DOHH2 (cell line): Measurements from ENCODE around the gene BRMS1.

Source experiments
- H3F3A ChIP-seq: fragments of 200-600 bp; sonication (generic), shearing (Covaris generic); 2 replicates; pipeline ENCODE4 v1.6.0; 2016; ENCODE audit warnings: antibody characterized with exemption, mild to moderate bottlenecking; ENCODE audit not compliant: control insufficient read depth, insufficient read depth
- H3K27ac ChIP-seq: fragments of 200-600 bp; sonication (generic); 2 replicates; pipeline ENCODE4 v1.5.1; 2014; ENCODE audit warnings: low read depth, mild to moderate bottlenecking, low read length, moderate library complexity
- H3K27me3 ChIP-seq: fragments of 200-600 bp; sonication (generic); 2 replicates; pipeline ENCODE4 v1.6.1; 2014; ENCODE audit warnings: mild to moderate bottlenecking, low read length, mixed read lengths; ENCODE audit not compliant: control insufficient read depth
- H3K36me3 ChIP-seq: fragments of 200-600 bp; sonication (generic); 2 replicates; pipeline ENCODE4 v1.6.1; 2014; ENCODE audit warnings: mild to moderate bottlenecking, low read length, moderate library complexity, mixed read lengths; ENCODE audit not compliant: control insufficient read depth
- H3K4me1 ChIP-seq: fragments of 200-600 bp; sonication (generic); 2 replicates; pipeline ENCODE4 v1.6.1; 2014; ENCODE audit warnings: mild to moderate bottlenecking, low read length, mixed read lengths; ENCODE audit not compliant: control insufficient read depth
- H3K4me2 ChIP-seq: fragments of 200-600 bp; sonication (generic); 2 replicates; pipeline ENCODE4 v1.6.0; 2014; ENCODE audit warnings: mild to moderate bottlenecking, low read length, moderate library complexity
- H3K4me3 ChIP-seq: fragments of 200-600 bp; sonication (generic); 2 replicates; pipeline ENCODE4 v1.5.1; 2014; ENCODE audit warnings: mild to moderate bottlenecking, low read length, mixed read lengths
- H3K79me2 ChIP-seq: fragments of 200-600 bp; sonication (generic); 2 replicates; pipeline ENCODE4 v1.6.1; 2014; ENCODE audit warnings: mild to moderate bottlenecking, low read length, mixed read lengths; ENCODE audit not compliant: control insufficient read depth
- H3K9me2 ChIP-seq: fragments of 200-600 bp; sonication (generic); replicated peaks from 2 replicates; pipeline ENCODE4 v1.6.1; 2014; ENCODE audit warnings: mild to moderate bottlenecking, low read length, mixed read lengths; ENCODE audit not compliant: control insufficient read depth
- H3K9me3 ChIP-seq: fragments of 200-600 bp; sonication (generic); 2 replicates; pipeline ENCODE4 v1.6.1; 2014; ENCODE audit warnings: antibody characterized with exemption, low read length, mixed read lengths; ENCODE audit not compliant: control insufficient read depth, insufficient read depth
- H4K20me1 ChIP-seq: fragments of 200-600 bp; sonication (generic); 2 replicates; pipeline ENCODE4 v1.6.0; 2014; ENCODE audit warnings: low read depth, mild to moderate bottlenecking, antibody characterized with exemption, low read length, moderate library complexity; ENCODE audit not compliant: control insufficient read depth, insufficient read depth
- EZH2phosphoT487 ChIP-seq: fragments of 200-600 bp; sonication (generic); IDR thresholded peaks from 2 replicates; pipeline ENCODE4 v1.6.1; 2017; ENCODE audit warnings: borderline replicate concordance, mild to moderate bottlenecking, antibody characterized with exemption, low read length, moderate library complexity, mixed read lengths
- TF ChIP-seq, protein P1 (sequence below): fragments of 200-600 bp; sonication (generic); IDR thresholded peaks from one replicate; pipeline ENCODE4 v1.5.1; 2014; ENCODE audit warnings: antibody characterized with exemption, mild to moderate bottlenecking, low read depth, low read length; ENCODE audit not compliant: poor library complexity, severe bottlenecking

The BRMS1 gene

GRCh38 chr11:66332371-66333219 is 12.3 kb downstream of the BRMS1 start:
- H3K9me2 ChIP-seq: no peaks in the 10 kb centered on the region
- TF ChIP-seq, protein P1, sequence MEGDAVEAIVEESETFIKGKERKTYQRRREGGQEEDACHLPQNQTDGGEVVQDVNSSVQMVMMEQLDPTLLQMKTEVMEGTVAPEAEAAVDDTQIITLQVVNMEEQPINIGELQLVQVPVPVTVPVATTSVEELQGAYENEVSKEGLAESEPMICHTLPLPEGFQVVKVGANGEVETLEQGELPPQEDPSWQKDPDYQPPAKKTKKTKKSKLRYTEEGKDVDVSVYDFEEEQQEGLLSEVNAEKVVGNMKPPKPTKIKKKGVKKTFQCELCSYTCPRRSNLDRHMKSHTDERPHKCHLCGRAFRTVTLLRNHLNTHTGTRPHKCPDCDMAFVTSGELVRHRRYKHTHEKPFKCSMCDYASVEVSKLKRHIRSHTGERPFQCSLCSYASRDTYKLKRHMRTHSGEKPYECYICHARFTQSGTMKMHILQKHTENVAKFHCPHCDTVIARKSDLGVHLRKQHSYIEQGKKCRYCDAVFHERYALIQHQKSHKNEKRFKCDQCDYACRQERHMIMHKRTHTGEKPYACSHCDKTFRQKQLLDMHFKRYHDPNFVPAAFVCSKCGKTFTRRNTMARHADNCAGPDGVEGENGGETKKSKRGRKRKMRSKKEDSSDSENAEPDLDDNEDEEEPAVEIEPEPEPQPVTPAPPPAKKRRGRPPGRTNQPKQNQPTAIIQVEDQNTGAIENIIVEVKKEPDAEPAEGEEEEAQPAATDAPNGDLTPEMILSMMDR: no peak
- TF ChIP-seq EZH2phosphoT487: no peak
- no peaks in the 10 kb centered on the region for H3K79me2 ChIP-seq
- no peaks in the 10 kb centered on the region for H3K27me3 ChIP-seq
- peaks cover 9% of the 10 kb centered on the region for H3K36me3 ChIP-seq
- H3K4me2 ChIP-seq: no peak overlapping the region
- H3F3A ChIP-seq: no peaks in the 10 kb centered on the region
- no peaks in the 10 kb centered on the region for H3K9me3 ChIP-seq
- H4K20me1 ChIP-seq: no peaks in the 10 kb centered on the region
- H3K27ac ChIP-seq: no peak overlapping the region
- peaks cover 24% of the 10 kb centered on the region for H3K4me1 ChIP-seq
- no peak overlapping the region for H3K4me3 ChIP-seq

DNA sequence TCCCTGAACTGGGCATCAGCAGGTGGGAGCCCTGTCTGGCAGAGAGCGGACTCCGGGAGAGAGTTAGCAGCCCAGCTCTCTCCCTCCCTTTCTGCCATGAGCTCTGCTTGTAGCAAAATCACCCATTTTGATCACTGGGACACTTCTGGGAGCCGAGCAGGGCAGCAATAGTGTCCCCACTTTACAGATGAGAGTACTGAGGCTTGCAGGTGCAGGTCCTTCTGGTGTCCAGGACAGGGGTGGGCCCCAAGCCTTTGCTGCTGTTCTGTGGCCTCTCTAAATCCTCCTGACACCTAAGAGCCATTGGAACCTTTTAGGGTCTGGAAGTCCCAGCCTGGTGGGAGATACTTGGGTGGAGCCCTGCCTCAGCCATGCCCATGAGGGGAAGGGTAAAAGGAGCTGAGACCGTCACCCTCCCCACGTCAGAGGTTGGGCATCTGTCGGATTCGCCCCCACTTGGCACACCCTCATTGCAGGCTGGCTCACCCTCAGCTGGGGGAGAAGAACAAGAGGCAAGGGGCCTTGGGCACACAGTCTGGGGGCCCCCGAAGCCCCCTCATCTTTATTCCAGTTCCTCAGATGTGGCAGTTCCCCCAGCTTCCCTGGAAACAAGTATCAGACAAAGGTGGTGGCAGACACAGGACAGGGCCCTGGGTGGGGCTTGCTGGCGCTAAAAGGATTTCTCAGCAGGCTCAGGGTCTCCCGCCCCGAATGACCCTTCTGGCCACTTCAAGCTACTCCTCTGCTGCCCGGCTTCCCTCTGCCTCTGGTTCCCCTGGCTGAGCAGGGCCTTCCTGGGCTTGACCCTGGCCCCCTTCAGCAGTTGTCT is 13.1 kb downstream of the BRMS1 start:
- H3K4me1 ChIP-seq: peaks cover 31% of the 10 kb centered on the region
- H3K4me2 ChIP-seq: no peak overlapping the region
- H3K9me3 ChIP-seq: no peaks in the 10 kb centered on the region
- no peaks in the 10 kb centered on the region for H3K9me2 ChIP-seq
- no peak overlapping the region for H3K4me3 ChIP-seq
- no peaks in the 10 kb centered on the region for H3F3A ChIP-seq
- H4K20me1 ChIP-seq: no peaks in the 10 kb centered on the region
- H3K79me2 ChIP-seq: no peaks in the 10 kb centered on the region
- H3K36me3 ChIP-seq: peaks cover 2% of the 10 kb centered on the region; the same call in 1 of the 2 replicates
- TF ChIP-seq, protein P1: no peak
- no peak for TF ChIP-seq EZH2phosphoT487
- no peaks in the 10 kb centered on the region for H3K27me3 ChIP-seq
- no peak overlapping the region for H3K27ac ChIP-seq

DNA sequence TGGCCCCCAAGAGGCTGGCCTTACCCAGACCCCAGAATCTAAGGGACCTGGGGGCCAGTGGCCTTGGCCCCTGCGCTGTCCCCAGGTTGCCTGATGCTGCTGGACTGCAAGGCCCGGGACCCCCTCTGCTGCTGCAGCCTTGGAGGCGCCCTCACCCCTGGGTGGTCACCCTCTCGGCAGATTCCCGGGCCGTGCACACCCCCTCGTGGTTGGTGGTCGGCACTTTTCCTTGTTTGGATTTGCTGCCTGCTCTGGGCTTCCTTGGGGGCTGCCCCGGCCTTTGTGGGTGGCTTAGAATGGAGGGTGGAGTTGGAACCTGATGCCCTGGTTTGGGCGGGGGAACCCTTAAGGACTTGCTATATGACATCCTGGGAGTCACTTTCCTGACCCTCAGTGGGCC is 14.0 kb downstream of the BRMS1 start:
- Histone ChIP-seq H3K27ac (no peak overlapping the region), H3K4me1 (peaks cover 32% of the 10 kb centered on the region)

More for the DNA sequence above, 14.0 kb downstream of the BRMS1 start:
- H3K9me2 ChIP-seq: no peaks in the 10 kb centered on the region
- H3K36me3 ChIP-seq: no peaks in the 10 kb centered on the region
- H3K4me3 ChIP-seq: no peak overlapping the region
- H3K9me3 ChIP-seq: no peaks in the 10 kb centered on the region
- H3K27me3 ChIP-seq: no peaks in the 10 kb centered on the region
- H3K4me2 ChIP-seq: no peak overlapping the region
- no peaks in the 10 kb centered on the region for H3F3A ChIP-seq
- H4K20me1 ChIP-seq: no peaks in the 10 kb centered on the region
- no peaks in the 10 kb centered on the region for H3K79me2 ChIP-seq
- no peak for TF ChIP-seq EZH2phosphoT487
- TF ChIP-seq, protein P1: no peak
